ENCODE measurements around the gene ZBED6. TPM values are rescaled to one million over a fixed set of nuclear protein-coding genes. Genes with fewer than 3 reads are reported as not detected.
"Not testable (repeated sequence)": the region's sequence is repeated elsewhere in the genome, so short reads cannot be mapped to it uniquely, and the experiment has no call there.

ZBED6 gene
- total RNA-seq, 1 experiment from 2014 or later = 34.7 TPM

- H3K27ac ChIP-seq (ENCODE audit: low read length) = no peak overlapping the region
- DNase-seq = no peak
These were observed 18.8 kb upstream of the ZBED6 start for GRCh38 chr1:203776636-203777035.

GRCh38 chr1:203777596-203777995 is 17.8 kb upstream of the ZBED6 start:
- DNase-seq = no peak
- Histone ChIP-seq H3K9me3 (ENCODE audit: low read length) (no peaks in the 10 kb centered on the region), H3K27ac (ENCODE audit: low read length) (no peak overlapping the region), H3K36me3 (ENCODE audit: insufficient read depth, low read length) (no peaks in the 10 kb centered on the region), H3K4me2 (ENCODE audit: low read depth, low read length, poor library complexity, severe bottlenecking) (no peak overlapping the region), H2AFZ (ENCODE audit: low read length) (no peak overlapping the region), H3K4me1 (ENCODE audit: low read length) (peaks cover 11% of the 10 kb centered on the region), H3K79me2 (ENCODE audit: low read length) (no peaks in the 10 kb centered on the region), H3K9me2 (replicated peaks; ENCODE audit: insufficient read depth, low read length) (no peaks in the 10 kb centered on the region), H3K27me3 (ENCODE audit: low read length) (no peaks in the 10 kb centered on the region), H4K20me1 (ENCODE audit: insufficient read depth, low read depth, low read length) (no peaks in the 10 kb centered on the region), H3K4me3 (ENCODE audit: low read length) (no peak overlapping the region), H3K9ac (ENCODE audit: low read length) (no peak overlapping the region)

More at GRCh38 chr1:203776636-203777035, 18.8 kb upstream of the ZBED6 start:
- Histone ChIP-seq H3K36me3 (ENCODE audit: insufficient read depth, low read length) (no peaks in the 10 kb centered on the region), H4K20me1 (ENCODE audit: insufficient read depth, low read depth, low read length) (no peaks in the 10 kb centered on the region), H3K4me3 (ENCODE audit: low read length) (no peak overlapping the region), H3K9me2 (replicated peaks; ENCODE audit: insufficient read depth, low read length) (no peaks in the 10 kb centered on the region), H3K9ac (ENCODE audit: low read length) (no peak overlapping the region), H3K4me1 (ENCODE audit: low read length) (peaks cover 11% of the 10 kb centered on the region), H3K4me2 (ENCODE audit: low read depth, low read length, poor library complexity, severe bottlenecking) (peak overlapping the region; percentile 19), H2AFZ (ENCODE audit: low read length) (no peak overlapping the region), H3K9me3 (ENCODE audit: low read length) (no peaks in the 10 kb centered on the region), H3K79me2 (ENCODE audit: low read length) (no peaks in the 10 kb centered on the region), H3K27me3 (ENCODE audit: low read length) (no peaks in the 10 kb centered on the region)

- Histone ChIP-seq H3K79me2 (ENCODE audit: low read length) (no peaks in the 10 kb centered on the region), H3K9me3 (ENCODE audit: low read length) (no peaks in the 10 kb centered on the region), H2AFZ (ENCODE audit: low read length) (no peak overlapping the region), H3K4me2 (ENCODE audit: low read depth, low read length, poor library complexity, severe bottlenecking) (no peak overlapping the region), H4K20me1 (ENCODE audit: insufficient read depth, low read depth, low read length) (no peaks in the 10 kb centered on the region), H3K36me3 (ENCODE audit: insufficient read depth, low read length) (no peaks in the 10 kb centered on the region), H3K9ac (ENCODE audit: low read length) (no peak overlapping the region), H3K27me3 (ENCODE audit: low read length) (no peaks in the 10 kb centered on the region), H3K27ac (ENCODE audit: low read length) (no peak overlapping the region), H3K4me1 (ENCODE audit: low read length) (peaks cover 11% of the 10 kb centered on the region), H3K4me3 (ENCODE audit: low read length) (no peak overlapping the region), H3K9me2 (replicated peaks; ENCODE audit: insufficient read depth, low read length) (no peaks in the 10 kb centered on the region)
- no peak for DNase-seq
These were observed 17.3 kb upstream of the ZBED6 start for GRCh38 chr1:203778146-203778545.

- Histone ChIP-seq H4K20me1 (ENCODE audit: insufficient read depth, low read depth, low read length) (no peaks in the 10 kb centered on the region), H3K9me2 (replicated peaks; ENCODE audit: insufficient read depth, low read length) (no peaks in the 10 kb centered on the region), H3K27ac (ENCODE audit: low read length) (no peak overlapping the region), H3K36me3 (ENCODE audit: insufficient read depth, low read length) (no peaks in the 10 kb centered on the region), H3K27me3 (ENCODE audit: low read length) (no peaks in the 10 kb centered on the region), H3K4me1 (ENCODE audit: low read length) (peaks cover 11% of the 10 kb centered on the region), H3K4me3 (ENCODE audit: low read length) (no peak overlapping the region), H3K4me2 (ENCODE audit: low read depth, low read length, poor library complexity, severe bottlenecking) (no peak overlapping the region), H2AFZ (ENCODE audit: low read length) (no peak overlapping the region), H3K9me3 (ENCODE audit: low read length) (no peaks in the 10 kb centered on the region), H3K9ac (ENCODE audit: low read length) (no peak overlapping the region), H3K79me2 (ENCODE audit: low read length) (no peaks in the 10 kb centered on the region)
- DNase-seq = no peak
These were observed 16.6 kb upstream of the ZBED6 start for GRCh38 chr1:203778789-203779188.

GRCh38 chr1:203781962-203782361 is 13.5 kb upstream of the ZBED6 start:
- Histone ChIP-seq H2AFZ (ENCODE audit: low read length) (no peak overlapping the region), H3K4me1 (ENCODE audit: low read length) (no peaks in the 10 kb centered on the region), H4K20me1 (ENCODE audit: insufficient read depth, low read depth, low read length) (no peaks in the 10 kb centered on the region), H3K4me3 (ENCODE audit: low read length) (no peak overlapping the region), H3K79me2 (ENCODE audit: low read length) (no peaks in the 10 kb centered on the region), H3K9ac (ENCODE audit: low read length) (no peak overlapping the region), H3K9me2 (replicated peaks; ENCODE audit: insufficient read depth, low read length) (no peaks in the 10 kb centered on the region), H3K4me2 (ENCODE audit: low read depth, low read length, poor library complexity, severe bottlenecking) (no peak overlapping the region), H3K27me3 (ENCODE audit: low read length) (no peaks in the 10 kb centered on the region), H3K36me3 (ENCODE audit: insufficient read depth, low read length) (no peaks in the 10 kb centered on the region), H3K27ac (ENCODE audit: low read length) (no peak overlapping the region), H3K9me3 (ENCODE audit: low read length) (no peaks in the 10 kb centered on the region)
- DNase-seq = no peak

GRCh38 chr1:203789966-203790365 is 5.5 kb upstream of the ZBED6 start:
- H3K36me3 ChIP-seq (ENCODE audit: insufficient read depth, low read length) = no peaks in the 10 kb centered on the region
- no peaks in the 10 kb centered on the region for H3K9me2 ChIP-seq (replicated peaks; ENCODE audit: insufficient read depth, low read length)
- H3K27me3 ChIP-seq (ENCODE audit: low read length) = no peaks in the 10 kb centered on the region
- no peaks in the 10 kb centered on the region for H3K79me2 ChIP-seq (ENCODE audit: low read length)
- H3K4me2 ChIP-seq (ENCODE audit: low read depth, low read length, poor library complexity, severe bottlenecking) = no peak overlapping the region
- H3K27ac ChIP-seq (ENCODE audit: low read length) = no peak overlapping the region
- H3K9me3 ChIP-seq (ENCODE audit: low read length) = no peaks in the 10 kb centered on the region
- H4K20me1 ChIP-seq (ENCODE audit: insufficient read depth, low read depth, low read length) = no peaks in the 10 kb centered on the region
- no peak overlapping the region for H2AFZ ChIP-seq (ENCODE audit: low read length)
- DNase-seq = no peak
- H3K9ac ChIP-seq (ENCODE audit: low read length) = no peak overlapping the region
- H3K4me1 ChIP-seq (ENCODE audit: low read length) = peaks cover 2% of the 10 kb centered on the region
- no peak overlapping the region for H3K4me3 ChIP-seq (ENCODE audit: low read length)

GRCh38 chr1:203791498-203791897 is 3.9 kb upstream of the ZBED6 start:
- Histone ChIP-seq H2AFZ (ENCODE audit: low read length) (no peak overlapping the region), H3K79me2 (ENCODE audit: low read length) (peaks cover 10% of the 10 kb centered on the region), H3K9ac (ENCODE audit: low read length) (no peak overlapping the region), H3K4me1 (ENCODE audit: low read length) (peaks cover 5% of the 10 kb centered on the region), H3K4me3 (ENCODE audit: low read length) (no peak overlapping the region), H3K27ac (ENCODE audit: low read length) (no peak overlapping the region), H3K36me3 (ENCODE audit: insufficient read depth, low read length) (no peaks in the 10 kb centered on the region), H3K27me3 (ENCODE audit: low read length) (no peaks in the 10 kb centered on the region), H3K9me3 (ENCODE audit: low read length) (no peaks in the 10 kb centered on the region), H4K20me1 (ENCODE audit: insufficient read depth, low read depth, low read length) (no peaks in the 10 kb centered on the region), H3K9me2 (replicated peaks; ENCODE audit: insufficient read depth, low read length) (no peaks in the 10 kb centered on the region), H3K4me2 (ENCODE audit: low read depth, low read length, poor library complexity, severe bottlenecking) (no peak overlapping the region)
- no peak for DNase-seq

- no peak for DNase-seq
- H3K79me2 ChIP-seq (ENCODE audit: low read length) = peaks cover 20% of the 10 kb centered on the region
- peaks cover 13% of the 10 kb centered on the region for H3K4me1 ChIP-seq (ENCODE audit: low read length)
- no peaks in the 10 kb centered on the region for H3K9me2 ChIP-seq (replicated peaks; ENCODE audit: insufficient read depth, low read length)
- H3K27me3 ChIP-seq (ENCODE audit: low read length) = no peaks in the 10 kb centered on the region
- no peak overlapping the region for H3K4me3 ChIP-seq (ENCODE audit: low read length)
- H3K9me3 ChIP-seq (ENCODE audit: low read length) = no peaks in the 10 kb centered on the region
- no peak overlapping the region for H3K4me2 ChIP-seq (ENCODE audit: low read depth, low read length, poor library complexity, severe bottlenecking)
- no peaks in the 10 kb centered on the region for H4K20me1 ChIP-seq (ENCODE audit: insufficient read depth, low read depth, low read length)
- peaks cover 6% of the 10 kb centered on the region for H3K36me3 ChIP-seq (ENCODE audit: insufficient read depth, low read length)
- no peak overlapping the region for H2AFZ ChIP-seq (ENCODE audit: low read length)
- H3K9ac ChIP-seq (ENCODE audit: low read length) = no peak overlapping the region
- no peak overlapping the region for H3K27ac ChIP-seq (ENCODE audit: low read length)
These were observed 2.9 kb upstream of the ZBED6 start for GRCh38 chr1:203792486-203792885.

GRCh38 chr1:203793561-203793960 is 1.9 kb upstream of the ZBED6 start:
- H3K4me2 ChIP-seq (ENCODE audit: low read depth, low read length, poor library complexity, severe bottlenecking); H3K9ac ChIP-seq (ENCODE audit: low read length); DNase-seq; H3K9me2 ChIP-seq (replicated peaks; ENCODE audit: insufficient read depth, low read length); H3K27ac ChIP-seq (ENCODE audit: low read length); H4K20me1 ChIP-seq (ENCODE audit: insufficient read depth, low read depth, low read length); H2AFZ ChIP-seq (ENCODE audit: low read length); H3K4me3 ChIP-seq (ENCODE audit: low read length); H3K27me3 ChIP-seq (ENCODE audit: low read length); H3K9me3 ChIP-seq (ENCODE audit: low read length): not testable (repeated sequence)
- peaks cover 13% of the 10 kb centered on the region for H3K4me1 ChIP-seq (ENCODE audit: low read length)
- H3K36me3 ChIP-seq (ENCODE audit: insufficient read depth, low read length) = peaks cover 16% of the 10 kb centered on the region
- peaks cover 31% of the 10 kb centered on the region for H3K79me2 ChIP-seq (ENCODE audit: low read length)

All from Karpas-422 (cell line).